IPS DF 19.7 (cell line): Measurements from ENCODE around the gene KLRG1.
A peak's percentile ranks its signal among the peaks of the same experiment; 100 is the strongest.

Source experiments
- DNase-seq: peaks from one replicate; pipeline ENCODE4 v3.0.0-alpha.2; 2013; ENCODE audit warnings: low read depth, low spot score

KLRG1 gene

GRCh38 chr12:8989413-8989812 is at the start of gene KLRG1:
Gene KLRG1, plus strand, starts transcription at chr12:8989546. Its CDS starts 90 bp downstream, at chr12:8989636.
- DNase-seq: no peak

- no peak for DNase-seq
Observed at GRCh38 chr12:8941691-8942478, 47.5 kb upstream of the KLRG1 start.

GRCh38 chr12:8943565-8944186 is 45.7 kb upstream of the KLRG1 start:
- no peak for DNase-seq

- DNase-seq: no peak
Observed at GRCh38 chr12:8946733-8947132, 42.6 kb upstream of the KLRG1 start.

GRCh38 chr12:8947737-8948136 is 41.6 kb upstream of the KLRG1 start:
- no peak for DNase-seq

GRCh38 chr12:8948701-8949341 is 40.5 kb upstream of the KLRG1 start:
- DNase-seq: no peak

GRCh38 chr12:8949342-8950220 is 39.8 kb upstream of the KLRG1 start, which contains the start of gene M6PR:
Gene M6PR, minus strand, starts transcription at chr12:8949645. Its CDS starts 3,241 bp downstream, at chr12:8946404.
- DNase-seq: peak; percentile 94

GRCh38 chr12:8950221-8950527 is 39.2 kb upstream of the KLRG1 start:
- no peak for DNase-seq

- DNase-seq: no peak
Observed at GRCh38 chr12:8950702-8951478, 38.5 kb upstream of the KLRG1 start.

- DNase-seq: no peak
Observed at GRCh38 chr12:8951744-8952143, 37.6 kb upstream of the KLRG1 start.

GRCh38 chr12:8953773-8954402 is 35.5 kb upstream of the KLRG1 start:
- DNase-seq: no peak

GRCh38 chr12:8956073-8956472 is 33.3 kb upstream of the KLRG1 start:
- DNase-seq: no peak

GRCh38 chr12:8956772-8957171 is 32.6 kb upstream of the KLRG1 start:
- DNase-seq: no peak

GRCh38 chr12:8957561-8957960 is 31.8 kb upstream of the KLRG1 start:
- no peak for DNase-seq

- no peak for DNase-seq
Observed at GRCh38 chr12:8958066-8958465, 31.3 kb upstream of the KLRG1 start.

GRCh38 chr12:8960176-8960575 is 29.2 kb upstream of the KLRG1 start:
- no peak for DNase-seq

- DNase-seq: no peak
Observed at GRCh38 chr12:8968761-8969160, 20.6 kb upstream of the KLRG1 start.

GRCh38 chr12:8969861-8970411 is 19.4 kb upstream of the KLRG1 start:
- no peak for DNase-seq

GRCh38 chr12:8970432-8970831 is 18.9 kb upstream of the KLRG1 start:
- no peak for DNase-seq

- DNase-seq: no peak
Observed at GRCh38 chr12:8980137-8980536, 9.2 kb upstream of the KLRG1 start.
